Osteocyte (in vitro differentiated cells): ENCODE measurements around the gene NDST4. TPM values are rescaled to one million over a fixed set of nuclear protein-coding genes. Genes with fewer than 3 reads are reported as not detected.
A peak's percentile ranks its signal among the peaks of the same experiment; 100 is the strongest.

Experiments used
- DNase-seq: peaks from one replicate; pipeline ENCODE4 v3.0.0; 2021; ENCODE audit warnings: mixed read lengths; ENCODE audit not compliant: unreplicated experiment; ENCODE audit errors: extremely low spot score
- H3K27ac Mint-ChIP-seq: one replicate; pipeline ENCODE4 v1.8.0; 2021; ENCODE audit warnings: mild to moderate bottlenecking, mixed read lengths; ENCODE audit not compliant: unreplicated experiment
- H3K27me3 Mint-ChIP-seq: one replicate; pipeline ENCODE4 v1.8.0; 2021; ENCODE audit warnings: mixed read lengths; ENCODE audit not compliant: unreplicated experiment
- H3K36me3 Mint-ChIP-seq: one replicate; pipeline ENCODE4 v1.8.0; 2021; ENCODE audit warnings: mixed read lengths; ENCODE audit not compliant: unreplicated experiment
- H3K4me1 Mint-ChIP-seq: one replicate; pipeline ENCODE4 v1.8.0; 2021; ENCODE audit warnings: mixed read lengths; ENCODE audit not compliant: unreplicated experiment
- H3K4me3 Mint-ChIP-seq: one replicate; pipeline ENCODE4 v1.8.0; 2021; ENCODE audit warnings: mild to moderate bottlenecking, moderate library complexity, mixed read lengths; ENCODE audit not compliant: unreplicated experiment
- H3K9me3 Mint-ChIP-seq: one replicate; pipeline ENCODE4 v1.8.0; 2021; ENCODE audit warnings: mixed read lengths; ENCODE audit not compliant: unreplicated experiment
- total RNA-seq: library from RNA; stranded (reverse); gene quantifications from 2 replicates; pipeline ENCODE4 v1.2.1, GENCODE V29; 2021
- TF ChIP-seq, protein P1 (sequence below): fragments of 200-600 bp; sonication (generic); IDR thresholded peaks from 2 replicates; pipeline ENCODE4 v1.5.0; 2021; ENCODE audit warnings: antibody characterized with exemption, mild to moderate bottlenecking, moderate library complexity

Gene NDST4
- total RNA-seq, 1 donor from 2014 or later = 4.5 TPM

DNA sequence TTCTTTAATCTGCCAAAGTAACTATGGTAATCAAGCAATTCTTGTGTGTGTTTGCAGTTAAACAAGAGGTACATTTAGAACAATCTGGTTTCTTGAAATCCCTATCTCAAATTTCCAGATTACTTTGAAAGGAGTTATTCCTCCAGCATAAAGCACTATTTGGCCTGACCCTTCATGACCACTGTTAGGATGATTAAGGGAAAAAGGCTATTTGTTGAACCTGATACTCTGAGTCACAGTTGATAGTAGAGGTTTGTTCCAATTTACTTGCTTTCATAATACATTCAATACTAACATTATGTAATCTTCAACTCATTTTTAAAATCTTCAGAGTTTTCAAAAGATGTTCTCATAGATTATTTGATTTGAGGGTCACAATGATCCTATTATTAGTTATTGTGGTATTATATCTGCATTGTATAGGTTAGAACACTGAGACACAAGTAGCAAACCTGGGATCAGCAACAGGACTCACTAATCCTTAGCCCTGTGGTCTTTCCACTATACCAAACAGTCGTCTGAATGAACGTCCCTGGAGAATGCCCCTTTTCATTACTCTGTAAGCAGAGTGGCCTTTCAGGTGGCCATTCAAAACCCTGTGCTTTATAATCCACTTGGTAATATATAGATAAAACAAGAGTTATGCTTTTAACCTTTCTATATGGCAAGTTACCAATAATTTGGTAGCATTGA, 8.1 kb upstream of the NDST4 start:
- no peak overlapping the region for H3K4me3 Mint-ChIP-seq
- H3K4me1 Mint-ChIP-seq = peaks cover 9% of the 10 kb centered on the region
- no peaks in the 10 kb centered on the region for H3K36me3 Mint-ChIP-seq

DNA sequence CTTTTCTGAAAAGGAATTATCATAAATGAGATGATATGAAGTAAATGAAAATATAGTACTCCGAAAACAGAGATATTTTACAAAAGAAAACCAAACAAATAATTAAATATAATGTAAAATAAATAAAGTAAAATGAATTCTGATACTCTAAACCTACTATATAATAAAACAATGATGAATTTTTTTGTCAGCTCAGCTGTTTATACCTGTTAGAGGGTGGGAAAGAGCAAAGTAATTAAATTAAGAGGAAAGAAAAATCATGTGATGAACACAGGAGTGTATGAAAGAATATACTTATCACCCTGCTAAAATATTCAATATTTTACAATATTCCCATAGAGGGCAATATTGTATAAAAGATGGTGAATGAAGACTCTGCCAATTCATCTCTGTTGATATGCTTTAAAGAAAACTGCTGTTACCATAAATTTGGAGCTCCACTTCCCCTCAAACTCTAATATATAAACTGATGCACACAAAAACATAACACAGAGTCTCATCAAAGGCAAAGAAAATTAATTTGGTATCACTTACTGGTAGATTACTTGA, 6.5 kb upstream of the NDST4 start:
- TF ChIP-seq, protein P1, sequence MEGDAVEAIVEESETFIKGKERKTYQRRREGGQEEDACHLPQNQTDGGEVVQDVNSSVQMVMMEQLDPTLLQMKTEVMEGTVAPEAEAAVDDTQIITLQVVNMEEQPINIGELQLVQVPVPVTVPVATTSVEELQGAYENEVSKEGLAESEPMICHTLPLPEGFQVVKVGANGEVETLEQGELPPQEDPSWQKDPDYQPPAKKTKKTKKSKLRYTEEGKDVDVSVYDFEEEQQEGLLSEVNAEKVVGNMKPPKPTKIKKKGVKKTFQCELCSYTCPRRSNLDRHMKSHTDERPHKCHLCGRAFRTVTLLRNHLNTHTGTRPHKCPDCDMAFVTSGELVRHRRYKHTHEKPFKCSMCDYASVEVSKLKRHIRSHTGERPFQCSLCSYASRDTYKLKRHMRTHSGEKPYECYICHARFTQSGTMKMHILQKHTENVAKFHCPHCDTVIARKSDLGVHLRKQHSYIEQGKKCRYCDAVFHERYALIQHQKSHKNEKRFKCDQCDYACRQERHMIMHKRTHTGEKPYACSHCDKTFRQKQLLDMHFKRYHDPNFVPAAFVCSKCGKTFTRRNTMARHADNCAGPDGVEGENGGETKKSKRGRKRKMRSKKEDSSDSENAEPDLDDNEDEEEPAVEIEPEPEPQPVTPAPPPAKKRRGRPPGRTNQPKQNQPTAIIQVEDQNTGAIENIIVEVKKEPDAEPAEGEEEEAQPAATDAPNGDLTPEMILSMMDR = peak; percentile 65

More for the DNA sequence above, 8.1 kb upstream of the NDST4 start:
- Mint-ChIP-seq H3K9me3 (no peaks in the 10 kb centered on the region), H3K27ac (no peak overlapping the region), H3K27me3 (no peaks in the 10 kb centered on the region)
- TF ChIP-seq, protein P1 = no peak
- no peak for DNase-seq

DNA sequence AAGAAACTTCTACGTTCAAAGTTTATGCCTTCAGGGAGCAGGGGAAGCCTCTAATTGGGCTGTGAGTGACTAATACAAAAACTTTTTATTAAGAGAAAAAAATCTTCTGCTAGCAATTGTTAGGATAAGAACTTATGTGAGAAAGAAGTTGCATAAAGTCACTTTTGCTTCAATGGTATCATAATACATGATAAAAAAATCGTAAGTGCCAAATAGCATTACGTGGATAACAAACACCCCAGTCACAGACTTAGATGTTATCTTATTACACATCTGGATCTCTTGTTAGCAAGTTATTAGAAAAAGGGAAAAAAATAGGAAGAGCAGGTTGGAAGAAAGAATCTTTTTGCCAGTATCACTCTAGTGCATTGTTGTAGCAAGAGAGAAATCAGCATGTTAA, 4.2 kb upstream of the NDST4 start:
- Mint-ChIP-seq H3K4me1 (peaks cover 21% of the 10 kb centered on the region), H3K36me3 (no peaks in the 10 kb centered on the region), H3K4me3 (no peak overlapping the region), H3K27ac (no peak overlapping the region), H3K9me3 (no peaks in the 10 kb centered on the region), H3K27me3 (no peaks in the 10 kb centered on the region)
- TF ChIP-seq, protein P1 = no peak
- DNase-seq = no peak

More for the DNA sequence above, 6.5 kb upstream of the NDST4 start:
- Mint-ChIP-seq H3K9me3 (no peaks in the 10 kb centered on the region), H3K4me1 (peaks cover 6% of the 10 kb centered on the region), H3K27ac (no peak overlapping the region), H3K27me3 (no peaks in the 10 kb centered on the region), H3K36me3 (no peaks in the 10 kb centered on the region), H3K4me3 (no peak overlapping the region)
- no peak for DNase-seq

DNA sequence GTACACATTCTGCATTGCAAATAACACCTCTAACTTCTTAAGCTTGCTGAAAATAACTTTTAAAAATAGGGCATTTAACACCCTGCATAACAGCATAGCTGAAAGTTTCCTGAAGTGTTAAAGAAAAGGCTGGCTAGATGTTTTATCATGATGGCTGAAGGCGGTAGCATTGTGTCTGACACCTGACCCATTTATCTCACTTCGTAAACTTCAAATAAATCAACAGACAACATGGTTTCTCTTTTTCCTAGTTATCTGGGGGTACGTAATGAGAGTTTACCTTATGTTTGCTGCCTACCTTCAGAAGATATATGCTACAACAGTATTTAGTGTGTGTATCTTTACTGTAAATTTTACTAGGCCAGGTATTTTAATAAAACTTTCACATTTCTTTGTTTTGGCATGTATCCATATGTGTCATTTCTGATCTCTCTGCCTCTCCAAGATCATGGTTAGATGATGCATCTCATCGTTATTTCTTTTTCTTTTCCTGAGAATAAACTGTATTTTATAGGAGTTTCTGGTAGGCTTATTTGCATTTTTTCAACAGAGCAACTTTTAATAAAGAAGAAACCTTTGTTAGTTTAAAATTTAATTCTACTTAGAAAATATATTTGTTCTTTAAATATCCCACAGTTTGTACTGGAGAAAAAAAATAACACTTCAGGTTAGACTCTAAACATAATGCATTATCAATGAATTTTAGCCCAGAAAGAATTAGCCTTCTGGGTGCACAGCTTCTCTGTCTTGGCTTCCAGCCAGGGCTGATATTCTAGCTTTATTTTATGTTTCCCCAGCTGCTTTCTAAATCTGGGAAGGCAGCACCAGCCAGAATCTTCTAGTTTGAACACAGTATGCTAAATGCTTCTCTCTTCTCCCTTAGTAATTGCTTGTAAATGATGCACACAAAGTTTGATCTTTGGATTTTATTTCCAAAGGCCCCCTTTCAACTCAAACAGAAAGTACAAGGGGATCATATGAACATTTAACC, 2.9 kb downstream of the NDST4 start:
- peaks cover 30% of the 10 kb centered on the region for H3K4me1 Mint-ChIP-seq
- DNase-seq = no peak
- H3K27ac Mint-ChIP-seq = peak overlapping the region; percentile 52
- H3K27me3 Mint-ChIP-seq = no peaks in the 10 kb centered on the region
- H3K9me3 Mint-ChIP-seq = no peaks in the 10 kb centered on the region
- TF ChIP-seq, protein P1 = no peak
- peak overlapping the region; percentile 35 for H3K4me3 Mint-ChIP-seq
- no peaks in the 10 kb centered on the region for H3K36me3 Mint-ChIP-seq

DNA sequence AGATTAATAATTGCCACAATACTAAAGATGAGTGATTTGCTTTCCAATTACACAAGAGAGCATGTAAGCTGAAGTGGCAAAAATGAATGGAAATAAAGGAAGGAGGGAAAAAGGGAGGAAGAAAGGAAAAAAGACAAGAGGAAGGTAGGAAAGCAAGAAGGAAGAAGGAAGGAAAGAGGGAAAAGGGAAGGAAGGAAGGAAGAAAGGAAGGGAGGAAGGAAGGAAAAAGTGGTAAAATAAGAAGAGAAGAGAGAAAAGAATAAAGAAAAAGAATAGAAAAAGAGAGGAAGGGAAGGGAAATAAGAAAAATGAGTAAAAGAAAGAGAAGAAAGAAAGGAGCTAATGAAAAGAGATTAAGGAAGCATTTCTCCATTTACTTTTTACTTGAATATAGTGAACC, 4.6 kb downstream of the NDST4 start:
- TF ChIP-seq, protein P1 = no peak
- no peaks in the 10 kb centered on the region for H3K9me3 Mint-ChIP-seq
- H3K27ac Mint-ChIP-seq = no peak overlapping the region
- H3K4me3 Mint-ChIP-seq = no peak overlapping the region
- H3K27me3 Mint-ChIP-seq = no peaks in the 10 kb centered on the region
- no peaks in the 10 kb centered on the region for H3K36me3 Mint-ChIP-seq
- no peak for DNase-seq
- peaks cover 25% of the 10 kb centered on the region for H3K4me1 Mint-ChIP-seq
